Measurements from ENCODE around the gene ARHGAP44. TPM values are rescaled to one million over a fixed set of nuclear protein-coding genes. Genes with fewer than 3 reads are reported as not detected.
"Not testable (repeated sequence)": the region's sequence is repeated elsewhere in the genome, so short reads cannot be mapped to it uniquely, and the experiment has no call there.

ARHGAP44 gene
- total RNA-seq, 2 experiments from 2014 or later = 0.26 to 0.37 TPM

- H3K27me3 Mint-ChIP-seq (ENCODE audit: low read depth) = peaks cover 12% of the 10 kb centered on the region
- H3K27ac Mint-ChIP-seq = no peak overlapping the region
- DNase-seq (no peak), ATAC-seq (no peak)
- H3K4me3 Mint-ChIP-seq = no peak overlapping the region
- no peaks in the 10 kb centered on the region for H3K36me3 Mint-ChIP-seq (ENCODE audit: low read depth)
- H3K4me1 Mint-ChIP-seq (ENCODE audit: low read depth) = peaks cover 2% of the 10 kb centered on the region
- no peaks in the 10 kb centered on the region for H3K9me3 Mint-ChIP-seq (ENCODE audit: insufficient read depth)
- ChIA-PET POLR2A (no interaction called here), CTCF (no interaction called here)
Observed at GRCh38 chr17:12977008-12977751, 187.9 kb downstream of the ARHGAP44 start.

GRCh38 chr17:12978787-12979186 is 189.5 kb downstream of the ARHGAP44 start:
- H3K27ac Mint-ChIP-seq; ATAC-seq; H3K4me1 Mint-ChIP-seq (ENCODE audit: low read depth); H3K36me3 Mint-ChIP-seq (ENCODE audit: low read depth); POLR2A ChIA-PET; H3K9me3 Mint-ChIP-seq (ENCODE audit: insufficient read depth); DNase-seq; H3K27me3 Mint-ChIP-seq (ENCODE audit: low read depth); CTCF ChIA-PET; H3K4me3 Mint-ChIP-seq: not testable (repeated sequence)

- Mint-ChIP-seq H3K27ac (no peak overlapping the region), H3K4me3 (no peak overlapping the region), H3K36me3 (ENCODE audit: low read depth) (no peaks in the 10 kb centered on the region), H3K27me3 (ENCODE audit: low read depth) (peaks cover 3% of the 10 kb centered on the region), H3K9me3 (ENCODE audit: insufficient read depth) (no peaks in the 10 kb centered on the region), H3K4me1 (ENCODE audit: low read depth) (peaks cover 4% of the 10 kb centered on the region)
- ATAC-seq = no peak
- DNase-seq = no peak
- POLR2A ChIA-PET = no interaction called here
- CTCF ChIA-PET = no interaction called here
Observed at GRCh38 chr17:12979246-12979645, 189.9 kb downstream of the ARHGAP44 start.

GRCh38 chr17:12979826-12980500 is 190.7 kb downstream of the ARHGAP44 start:
- Mint-ChIP-seq H3K27ac (no peak overlapping the region), H3K36me3 (ENCODE audit: low read depth) (no peaks in the 10 kb centered on the region), H3K4me3 (no peak overlapping the region), H3K4me1 (ENCODE audit: low read depth) (peaks cover 4% of the 10 kb centered on the region), H3K9me3 (ENCODE audit: insufficient read depth) (no peaks in the 10 kb centered on the region), H3K27me3 (ENCODE audit: low read depth) (no peaks in the 10 kb centered on the region)
- no peak for ATAC-seq
- CTCF ChIA-PET = interaction anchor here (1.8 kb wide), 1 partner anchor 23 kb away, joined by 6 read pairs; no protein-coding TSS in a partner anchor
- no peak for DNase-seq
- POLR2A ChIA-PET = no interaction called here

GRCh38 chr17:12982224-12982623 is 192.9 kb downstream of the ARHGAP44 start:
- POLR2A ChIA-PET = no interaction called here
- Mint-ChIP-seq H3K27me3 (ENCODE audit: low read depth) (no peaks in the 10 kb centered on the region), H3K36me3 (ENCODE audit: low read depth) (no peaks in the 10 kb centered on the region), H3K4me1 (ENCODE audit: low read depth) (peaks cover 4% of the 10 kb centered on the region), H3K27ac (no peak overlapping the region), H3K9me3 (ENCODE audit: insufficient read depth) (no peaks in the 10 kb centered on the region), H3K4me3 (no peak overlapping the region)
- ATAC-seq = no peak
- DNase-seq = peak; percentile 29
- CTCF ChIA-PET = no interaction called here

- ATAC-seq = no peak
- no peaks in the 10 kb centered on the region for H3K27me3 Mint-ChIP-seq (ENCODE audit: low read depth)
- no peak overlapping the region for H3K27ac Mint-ChIP-seq
- ChIA-PET POLR2A (no interaction called here), CTCF (no interaction called here)
- no peaks in the 10 kb centered on the region for H3K36me3 Mint-ChIP-seq (ENCODE audit: low read depth)
- peaks cover 4% of the 10 kb centered on the region for H3K4me1 Mint-ChIP-seq (ENCODE audit: low read depth)
- no peak overlapping the region for H3K4me3 Mint-ChIP-seq
- no peaks in the 10 kb centered on the region for H3K9me3 Mint-ChIP-seq (ENCODE audit: insufficient read depth)
- no peak for DNase-seq
Observed at GRCh38 chr17:12983991-12984884, 194.9 kb downstream of the ARHGAP44 start.

GRCh38 chr17:12985431-12986293 is 196.4 kb downstream of the ARHGAP44 start:
- Mint-ChIP-seq H3K9me3 (ENCODE audit: insufficient read depth) (no peaks in the 10 kb centered on the region), H3K36me3 (ENCODE audit: low read depth) (peaks cover 7% of the 10 kb centered on the region), H3K27ac (no peak overlapping the region), H3K4me1 (ENCODE audit: low read depth) (peaks cover 4% of the 10 kb centered on the region), H3K27me3 (ENCODE audit: low read depth) (no peaks in the 10 kb centered on the region), H3K4me3 (no peak overlapping the region)
- CTCF ChIA-PET = interaction anchor here (1.2 kb wide), 1 partner anchor 33 kb away, joined by 3 read pairs; the partner anchor contains the start of gene ELAC2
- POLR2A ChIA-PET = no interaction called here
- no peak for ATAC-seq
- no peak for DNase-seq

- DNase-seq = no peak
- no peaks in the 10 kb centered on the region for H3K9me3 Mint-ChIP-seq (ENCODE audit: insufficient read depth)
- no peak overlapping the region for H3K4me3 Mint-ChIP-seq
- POLR2A ChIA-PET = no interaction called here
- peaks cover 2% of the 10 kb centered on the region for H3K4me1 Mint-ChIP-seq (ENCODE audit: low read depth)
- peaks cover 20% of the 10 kb centered on the region for H3K36me3 Mint-ChIP-seq (ENCODE audit: low read depth)
- CTCF ChIA-PET = no interaction called here
- H3K27me3 Mint-ChIP-seq (ENCODE audit: low read depth) = no peaks in the 10 kb centered on the region
- no peak overlapping the region for H3K27ac Mint-ChIP-seq
- ATAC-seq = no peak
Observed at GRCh38 chr17:12987120-12987519, 197.8 kb downstream of the ARHGAP44 start.

GRCh38 chr17:12990041-12990808 is 200.9 kb downstream of the ARHGAP44 start:
- ChIA-PET POLR2A (no interaction called here), CTCF (no interaction called here)
- Mint-ChIP-seq H3K27me3 (ENCODE audit: low read depth) (no peaks in the 10 kb centered on the region), H3K4me1 (ENCODE audit: low read depth) (no peaks in the 10 kb centered on the region), H3K27ac (no peak overlapping the region), H3K9me3 (ENCODE audit: insufficient read depth) (no peaks in the 10 kb centered on the region), H3K4me3 (no peak overlapping the region), H3K36me3 (ENCODE audit: low read depth) (peaks cover 38% of the 10 kb centered on the region)
- DNase-seq (no peak), ATAC-seq (no peak)

- Mint-ChIP-seq H3K9me3 (ENCODE audit: insufficient read depth) (no peaks in the 10 kb centered on the region), H3K27ac (no peak overlapping the region), H3K36me3 (ENCODE audit: low read depth) (peaks cover 43% of the 10 kb centered on the region), H3K27me3 (ENCODE audit: low read depth) (no peaks in the 10 kb centered on the region), H3K4me1 (ENCODE audit: low read depth) (no peaks in the 10 kb centered on the region), H3K4me3 (no peak overlapping the region)
- DNase-seq (no peak), ATAC-seq (no peak)
- POLR2A ChIA-PET = no interaction called here
- CTCF ChIA-PET = no interaction called here
Observed at GRCh38 chr17:12990926-12991325, 201.6 kb downstream of the ARHGAP44 start.

- Mint-ChIP-seq H3K27me3 (ENCODE audit: low read depth) (no peaks in the 10 kb centered on the region), H3K4me1 (ENCODE audit: low read depth) (no peaks in the 10 kb centered on the region), H3K27ac (no peak overlapping the region), H3K4me3 (no peak overlapping the region), H3K9me3 (ENCODE audit: insufficient read depth) (no peaks in the 10 kb centered on the region), H3K36me3 (ENCODE audit: low read depth) (peaks cover 52% of the 10 kb centered on the region)
- ATAC-seq (no peak), DNase-seq (no peak)
- CTCF ChIA-PET = no interaction called here
- POLR2A ChIA-PET = no interaction called here
Observed at GRCh38 chr17:12992676-12993075, 203.4 kb downstream of the ARHGAP44 start.
